ENCODE data around the gene PATE3. TPM values are rescaled to one million over a fixed set of nuclear protein-coding genes. Genes with fewer than 3 reads are reported as not detected.

The PATE3 gene
- total RNA-seq, 4 donors from 2014 or later: not detected

DNA sequence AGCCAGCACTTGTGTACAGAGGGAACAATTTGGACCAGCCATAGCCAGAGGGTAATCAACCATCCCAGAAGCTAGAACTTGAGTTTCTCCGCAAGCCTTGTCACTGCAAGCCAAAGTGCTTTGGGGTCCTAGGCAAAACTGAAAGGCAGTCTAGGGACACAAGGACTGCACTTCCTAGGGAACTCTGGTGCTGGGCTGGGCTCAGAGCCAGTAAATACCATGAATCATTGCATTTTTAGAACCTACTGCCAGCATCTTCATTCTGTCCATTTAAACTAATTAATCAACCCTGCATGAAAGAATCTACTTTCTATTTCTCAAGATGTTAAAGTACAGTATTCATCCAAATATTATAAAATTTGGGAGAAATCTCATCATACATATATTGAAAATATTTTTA lies 20.0 kb downstream of the PATE3 start:
- peaks cover 0 to 8% (median 0%) of the 10 kb centered on the region in 3 donors for H3K9me3 ChIP-seq
- no peaks in the 10 kb centered on the region for H3K4me1 ChIP-seq
- no peak for TF ChIP-seq POLR2A (IDR thresholded peaks at IDR 0.05)
- TF ChIP-seq, protein P1, sequence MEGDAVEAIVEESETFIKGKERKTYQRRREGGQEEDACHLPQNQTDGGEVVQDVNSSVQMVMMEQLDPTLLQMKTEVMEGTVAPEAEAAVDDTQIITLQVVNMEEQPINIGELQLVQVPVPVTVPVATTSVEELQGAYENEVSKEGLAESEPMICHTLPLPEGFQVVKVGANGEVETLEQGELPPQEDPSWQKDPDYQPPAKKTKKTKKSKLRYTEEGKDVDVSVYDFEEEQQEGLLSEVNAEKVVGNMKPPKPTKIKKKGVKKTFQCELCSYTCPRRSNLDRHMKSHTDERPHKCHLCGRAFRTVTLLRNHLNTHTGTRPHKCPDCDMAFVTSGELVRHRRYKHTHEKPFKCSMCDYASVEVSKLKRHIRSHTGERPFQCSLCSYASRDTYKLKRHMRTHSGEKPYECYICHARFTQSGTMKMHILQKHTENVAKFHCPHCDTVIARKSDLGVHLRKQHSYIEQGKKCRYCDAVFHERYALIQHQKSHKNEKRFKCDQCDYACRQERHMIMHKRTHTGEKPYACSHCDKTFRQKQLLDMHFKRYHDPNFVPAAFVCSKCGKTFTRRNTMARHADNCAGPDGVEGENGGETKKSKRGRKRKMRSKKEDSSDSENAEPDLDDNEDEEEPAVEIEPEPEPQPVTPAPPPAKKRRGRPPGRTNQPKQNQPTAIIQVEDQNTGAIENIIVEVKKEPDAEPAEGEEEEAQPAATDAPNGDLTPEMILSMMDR (IDR thresholded peaks at IDR 0.05): no peak
- H3K36me3 ChIP-seq: no peaks in the 10 kb centered on the region
- no peak for DNase-seq
- H3K27ac ChIP-seq: no peak overlapping the region
- WGBS, 2 donors: 88 to 93% methylated on average over 1 of the region's 1 CpG
- intact Hi-C loops (cut with DNase I): no loop called here
- H3K4me3 ChIP-seq: no peak overlapping the region
- no peaks in the 10 kb centered on the region for H3K27me3 ChIP-seq

DNA sequence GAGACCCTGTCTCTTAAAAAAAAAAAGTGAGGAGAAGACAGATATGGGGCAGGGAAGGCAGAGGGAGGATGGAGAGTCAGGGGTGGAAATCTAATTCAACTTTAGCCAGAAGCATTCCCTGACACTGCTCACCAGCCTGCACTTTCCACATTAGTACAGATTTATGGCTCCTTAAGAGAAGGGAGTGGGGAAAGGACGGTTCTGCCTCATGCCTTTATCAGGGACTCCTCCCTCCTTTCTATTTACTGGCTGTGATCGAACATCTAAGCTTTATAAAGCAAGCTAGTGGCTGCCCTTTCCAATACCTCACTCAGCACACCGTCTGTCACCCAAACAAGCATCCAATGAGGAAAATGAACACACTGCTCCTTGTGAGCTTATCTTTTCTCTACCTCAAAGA lies 45.1 kb downstream of the PATE3 start, which contains the start of gene PATE4:
TSS of gene PATE4 (plus strand) at position 301 of the 400 bp plus-strand sequence. CDS start at position 345, 44 bp downstream.
- no peak within 1 kb of the TSS for H3K27ac ChIP-seq
- H3K4me3 ChIP-seq: no peak within 1 kb of the TSS
- no peaks in the 10 kb centered on the region for H3K36me3 ChIP-seq
- DNase-seq: no peak
- intact Hi-C loops (cut with DNase I): no loop called here
- H3K4me1 ChIP-seq: no peaks in the 10 kb centered on the region
- H3K9me3 ChIP-seq: peaks cover 0 to 6% (median 0%) of the 10 kb centered on the region in 3 donors
- H3K27me3 ChIP-seq: no peaks in the 10 kb centered on the region
- WGBS, 2 donors: 26 to 43% methylated on average over 2 to 3 of the region's 3 CpGs
- TF ChIP-seq, protein P1 (IDR thresholded peaks at IDR 0.05): no peak
- TF ChIP-seq POLR2A (IDR thresholded peaks at IDR 0.05): no peak

GRCh38 chr11:125835748-125836147 lies 47.8 kb downstream of the PATE3 start:
- 63 to 65% methylated on average over 6 of the region's 6 CpGs for WGBS, 2 donors
- no peaks in the 10 kb centered on the region for H3K4me1 ChIP-seq
- intact Hi-C loops (cut with DNase I): no loop called here
- no peak for DNase-seq
- TF ChIP-seq POLR2A (IDR thresholded peaks at IDR 0.05): no peak
- TF ChIP-seq, protein P1 (IDR thresholded peaks at IDR 0.05): no peak
- H3K36me3 ChIP-seq: no peaks in the 10 kb centered on the region
- H3K4me3 ChIP-seq: no peak overlapping the region
- peaks cover 0 to 4% (median 0%) of the 10 kb centered on the region in 3 donors for H3K9me3 ChIP-seq
- no peak overlapping the region for H3K27ac ChIP-seq
- no peaks in the 10 kb centered on the region for H3K27me3 ChIP-seq

Other genes with a start within 250 kb of the PATE3 start
- gene EI24, start 218.7 kb upstream of the PATE3 start, total RNA-seq: 100 to 1,000 TPM in 3 of 4 donors, 10 to 100 TPM in 1; 63.6 to 128 (median 107) TPM
- gene STT3A, start 195.3 kb upstream of the PATE3 start, total RNA-seq: 10 to 100 TPM; 50.7 to 89.7 (median 67.2) TPM
- gene CHEK1, start 163.0 kb upstream of the PATE3 start, total RNA-seq: 10 to 100 TPM in 1 of 4 donors, 1 to 10 TPM in 3; 4.0 to 21.7 (median 7.5) TPM
- gene ACRV1, start 107.3 kb upstream of the PATE3 start, total RNA-seq: not detected
- gene PATE1, start 41.8 kb upstream of the PATE3 start, total RNA-seq: not detected
- gene PATE2, start 9.3 kb upstream of the PATE3 start, total RNA-seq: 1 to 10 TPM in 1 of 4 donors, not detected in 3; 3.1 TPM
- gene PATE4, start 45.2 kb downstream of the PATE3 start, total RNA-seq: not detected
- gene HYLS1, start 99.5 kb downstream of the PATE3 start, total RNA-seq: 1 to 10 TPM; 1.4 to 5.0 (median 4.0) TPM
- 10 to 100 TPM in 2 of 4 donors, 1 to 10 TPM in 2; 9.2 to 11.9 (median 10.7) TPM for gene PUS3, start 115.1 kb downstream of the PATE3 start, total RNA-seq
- gene DDX25, start 116.4 kb downstream of the PATE3 start, total RNA-seq: under 1 TPM in 1 of 4 donors, not detected in 3; 0.38 TPM
- gene VSIG10L2, start 157.9 kb downstream of the PATE3 start, total RNA-seq: under 1 TPM in 3 of 4 donors, not detected in 1; under 0.01 to 0.27 (median 0.09) TPM

Measured in esophagus squamous epithelium (tissue), 5 donors.